Aorta (tissue), 5 donors: ENCODE results near the gene PNPT1. TPM values are rescaled to one million over a fixed set of nuclear protein-coding genes. Genes with fewer than 3 reads are reported as not detected.

ENCODE experiments used
- ATAC-seq: fragments of 200-7000 bp; cut with Tn5 transposase; one replicate; pipeline ENCODE4 v1.9.1; 2022; ENCODE audit warnings: moderate library complexity; ENCODE audit not compliant: low FRiP score
- DNase-seq, 2 donors: peaks; one replicate each; pipeline ENCODE4 v3.0.0-alpha.2; 2020
- H3K27ac ChIP-seq, 2 donors: one replicate each; pipeline ENCODE4 v1.5.1; 2013; ENCODE audit warnings: low read length in 2 of 2, mild to moderate bottlenecking in 2 of 2, moderate library complexity in 2 of 2, control low read depth in 1 of 2, inconsistent platforms in 1 of 2, low read depth in 1 of 2
- H3K27me3 ChIP-seq, 2 donors: one replicate each; pipeline ENCODE4 v1.6.1; 2013; ENCODE audit warnings: control low read depth in 1 of 2, low read length in 1 of 2, mild to moderate bottlenecking in 1 of 2, moderate library complexity in 1 of 2; ENCODE audit not compliant: insufficient read depth in 2 of 2, control insufficient read depth in 1 of 2
- H3K36me3 ChIP-seq, 2 donors: one replicate each; pipeline ENCODE4 v1.6.1; 2013; ENCODE audit warnings: control low read depth in 1 of 2, low read length in 1 of 2, mild to moderate bottlenecking in 1 of 2; ENCODE audit not compliant: insufficient read depth in 2 of 2, control insufficient read depth in 1 of 2
- H3K4me1 ChIP-seq, 2 donors: one replicate each; pipeline ENCODE4 v1.6.1; 2013; ENCODE audit warnings: low read length in 2 of 2, control low read depth in 1 of 2, mild to moderate bottlenecking in 1 of 2, moderate library complexity in 1 of 2; ENCODE audit not compliant: insufficient read depth in 2 of 2, control insufficient read depth in 1 of 2
- H3K4me3 ChIP-seq, 2 donors: one replicate each; pipeline ENCODE4 v1.5.1; 2013; ENCODE audit warnings: low read length in 2 of 2, control low read depth in 1 of 2, mild to moderate bottlenecking in 1 of 2
- H3K9me3 ChIP-seq: one replicate; pipeline ENCODE4 v1.6.1; 2013; ENCODE audit warnings: mild to moderate bottlenecking, low read length; ENCODE audit not compliant: control insufficient read depth
- WGBS, 2 donors: extraction: QIAGEN DNeasy Blood & Tissue Kit; methylation state at CpG; one replicate each; pipeline ENCODE4 v1.1.7; 2013; 5-methylcytosine and 5-hydroxymethylcytosine counted together
- intact Hi-C, 2 donors: fragments of 100-400 bp; cut with DNase I; formaldehyde crosslinking; loops; one replicate each; pipeline versions ENCODE4 v1.14.2 to v1.15.0; 2022
- polyA plus RNA-seq, 2 donors: library from polyadenylated mRNA; stranded (reverse); fragments of 200-250 nt; gene quantifications; one replicate each; pipeline ENCODE4 v1.2.3, GENCODE V29; 2013
- total RNA-seq, 2 donors: library from RNA; stranded (reverse); fragmentation: NEBNext Ultra II Directional; extraction: Animal tissue kit (Norgen Biotek cat#: 25700); gene quantifications; one replicate each; pipeline ENCODE4 v1.2.1, GENCODE V29; 2021
- donor health status: healthy with polysubstance abuse.
- donor health status: Bipolar disorder and iron deficiency.
- donor health status: DM: no; HTN: no; CAD: no.
- donor health status: DM: no; HTN: no; CAD: no.
- donor health status: DM: yes; HTN: yes; CAD: no.

The PNPT1 gene
- total and polyA plus RNA-seq, 4 donors = 5.4 to 20.7 (median 12.2) TPM

DNA sequence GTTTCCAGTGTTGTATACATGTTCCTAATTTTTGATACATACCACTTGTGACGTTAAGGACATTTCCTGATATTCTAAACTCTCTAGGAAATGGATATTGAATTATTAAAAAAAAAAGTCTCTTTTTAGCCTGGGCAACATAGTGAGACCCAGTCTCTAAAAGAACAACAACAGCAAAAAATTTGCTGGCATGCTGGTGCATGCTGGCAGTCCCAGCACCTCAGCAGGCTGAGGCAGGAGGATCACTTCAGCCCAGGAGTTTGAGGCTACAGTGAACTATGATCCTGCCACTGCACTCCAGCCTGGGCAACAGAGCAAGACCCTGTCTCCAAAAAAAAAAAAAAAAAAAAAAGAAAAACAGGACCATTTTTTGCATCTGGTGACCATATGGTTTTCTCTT is 65.7 kb downstream of the PNPT1 start:
- H3K9me3 ChIP-seq = no peaks in the 10 kb centered on the region
- H3K36me3 ChIP-seq = peaks cover 0 to 2% of the 10 kb centered on the region in 2 donors
- intact Hi-C loops = no loop called here
- WGBS, 2 donors = 89 to 93% methylated on average over 1 of the region's 1 CpG
- no peak overlapping the region for H3K27ac ChIP-seq
- no peaks in the 10 kb centered on the region for H3K27me3 ChIP-seq
- no peak overlapping the region for H3K4me3 ChIP-seq
- DNase-seq = no peak
- ATAC-seq = no peak
- peaks cover 2% of the 10 kb centered on the region in 2 donors for H3K4me1 ChIP-seq

DNA sequence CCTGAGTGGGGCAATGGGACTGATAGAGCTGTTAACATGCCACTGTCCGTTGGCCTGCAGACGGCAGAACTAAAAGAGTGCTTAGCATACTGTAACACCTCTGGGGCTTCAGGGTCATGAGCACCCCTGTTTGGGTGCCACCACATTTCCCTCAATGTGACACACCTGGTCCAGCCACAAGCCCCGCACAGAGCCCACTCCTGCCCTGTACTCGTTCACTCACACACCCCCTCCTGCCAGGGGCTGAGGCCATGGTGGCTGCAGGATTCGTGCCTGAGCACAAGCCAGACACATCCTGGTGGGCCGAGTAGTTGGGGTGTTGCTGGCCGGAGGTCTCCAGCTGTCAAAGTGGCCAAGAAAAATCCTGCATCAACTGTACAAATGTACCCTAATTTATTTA is 71.8 kb downstream of the PNPT1 start:
- H3K4me3 ChIP-seq = no peak overlapping the region
- peaks cover 2 to 6% of the 10 kb centered on the region in 2 donors for H3K4me1 ChIP-seq
- intact Hi-C loops = no loop called here
- WGBS, 2 donors = 88 to 89% methylated on average over 7 of the region's 7 CpGs
- no peak for DNase-seq
- no peak overlapping the region for H3K27ac ChIP-seq
- no peak for ATAC-seq
- peaks cover 0 to 2% of the 10 kb centered on the region in 2 donors for H3K36me3 ChIP-seq
- no peaks in the 10 kb centered on the region for H3K9me3 ChIP-seq
- no peaks in the 10 kb centered on the region for H3K27me3 ChIP-seq

DNA sequence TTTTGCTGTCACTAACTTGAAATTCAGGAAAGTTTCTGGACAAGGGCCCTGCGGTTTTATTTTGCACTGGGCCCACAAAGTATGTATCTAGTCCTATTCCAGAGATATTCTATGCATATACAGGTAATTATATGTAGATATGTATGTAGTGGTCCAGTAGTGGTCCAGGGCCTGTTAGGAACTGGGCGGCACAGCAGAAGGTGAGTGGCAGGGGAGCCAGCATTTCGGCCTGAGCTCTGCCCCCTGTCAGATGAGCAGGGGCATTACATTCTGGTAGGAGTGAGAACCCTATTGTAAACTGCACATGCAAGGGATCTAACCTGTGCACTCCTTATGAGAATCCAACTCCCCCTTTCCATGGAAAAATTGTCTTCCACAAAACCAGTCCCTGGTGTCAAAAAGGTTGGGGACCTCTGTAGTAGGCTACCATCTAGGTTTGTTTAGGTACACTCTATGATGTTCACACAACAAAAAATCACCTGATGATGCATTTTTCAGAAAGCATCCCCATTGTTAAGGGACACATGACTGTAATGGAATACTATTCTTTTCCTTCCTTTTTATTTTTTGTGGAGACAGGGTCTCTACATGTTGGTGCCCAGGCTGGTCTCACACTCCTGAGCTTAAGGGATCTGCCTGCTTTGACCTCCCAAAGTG is 73.4 kb downstream of the PNPT1 start:
- Histone ChIP-seq H3K4me3 (no peak overlapping the region), H3K9me3 (no peaks in the 10 kb centered on the region), H3K27ac (no peak overlapping the region), H3K4me1 (peaks cover 2 to 6% of the 10 kb centered on the region in 2 donors), H3K27me3 (no peaks in the 10 kb centered on the region), H3K36me3 (no peaks in the 10 kb centered on the region)
- ATAC-seq = no peak
- DNase-seq = no peak
- WGBS, 2 donors = 76 to 85% methylated on average over 3 of the region's 3 CpGs
- intact Hi-C loops = no loop called here

DNA sequence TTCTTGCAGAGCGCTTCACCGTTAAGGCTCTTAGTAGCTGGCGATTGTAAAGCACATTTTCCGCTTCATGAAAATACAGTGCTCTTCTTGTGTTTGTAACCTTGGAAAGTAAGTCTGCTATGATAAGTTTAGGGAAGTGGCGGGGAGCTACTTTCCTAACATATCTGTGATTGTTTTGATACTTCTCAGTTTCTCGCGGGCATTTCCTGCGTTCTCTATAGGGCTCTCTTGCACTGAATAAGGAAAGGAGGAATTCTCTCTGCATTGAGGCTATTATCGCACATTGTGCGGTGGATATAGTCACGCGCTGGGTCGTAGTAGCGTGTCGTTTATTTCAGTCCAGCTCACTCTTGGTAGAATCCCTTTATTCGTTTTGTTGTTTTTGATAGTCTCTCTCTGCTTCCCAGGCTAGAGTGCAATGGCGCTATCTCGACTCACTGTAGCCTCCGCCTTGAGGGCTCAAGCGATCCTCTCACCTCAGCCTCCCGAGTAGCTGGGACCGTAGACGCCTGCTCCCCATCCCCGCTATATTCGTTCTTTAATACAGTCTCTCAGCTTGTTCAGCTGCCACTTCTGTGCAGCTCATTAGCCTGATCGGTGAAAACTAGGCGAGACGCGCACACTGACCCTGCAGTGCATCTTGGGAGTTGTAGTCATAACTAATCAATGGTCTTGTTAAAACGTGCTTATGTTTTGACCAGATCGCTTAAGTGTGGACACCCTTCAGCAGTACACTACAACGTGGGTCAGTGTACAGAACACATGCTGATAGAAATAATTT is 75.2 kb downstream of the PNPT1 start:
- Histone ChIP-seq H3K27me3 (no peaks in the 10 kb centered on the region), H3K27ac (peak overlapping the region; percentile 93 to 95), H3K4me1 (peaks cover 0 to 4% of the 10 kb centered on the region in 2 donors), H3K4me3 (peak overlapping the region; percentile 97 to 100), H3K9me3 (no peaks in the 10 kb centered on the region), H3K36me3 (no peaks in the 10 kb centered on the region)
- DNase-seq (peak; percentile 66 to 80), ATAC-seq (peak; percentile 51)
- intact Hi-C loops = loop anchor here in 1 of 2 donors (5.0 kb wide), 1 partner anchor 36 kb away; no protein-coding TSS in a partner anchor
- 0% methylated on average over 32 of the region's 32 CpGs for WGBS, 2 donors

DNA sequence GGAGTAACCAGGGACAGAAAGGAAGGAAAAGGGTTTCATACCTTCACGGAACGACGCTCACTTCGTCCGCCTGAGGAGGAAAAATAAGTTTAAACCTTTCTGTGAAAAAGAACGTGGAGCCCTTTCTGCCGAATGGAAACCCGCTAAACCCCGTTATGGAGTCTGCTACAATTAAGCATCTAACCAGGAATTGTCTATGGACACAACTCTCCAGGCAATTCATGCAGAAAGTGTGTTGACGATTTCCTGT is 75.7 kb downstream of the PNPT1 start:
- peak overlapping the region; percentile 93 to 95 for H3K27ac ChIP-seq
- WGBS, 2 donors = 0 to 1% methylated on average over 10 of the region's 10 CpGs

DNA sequence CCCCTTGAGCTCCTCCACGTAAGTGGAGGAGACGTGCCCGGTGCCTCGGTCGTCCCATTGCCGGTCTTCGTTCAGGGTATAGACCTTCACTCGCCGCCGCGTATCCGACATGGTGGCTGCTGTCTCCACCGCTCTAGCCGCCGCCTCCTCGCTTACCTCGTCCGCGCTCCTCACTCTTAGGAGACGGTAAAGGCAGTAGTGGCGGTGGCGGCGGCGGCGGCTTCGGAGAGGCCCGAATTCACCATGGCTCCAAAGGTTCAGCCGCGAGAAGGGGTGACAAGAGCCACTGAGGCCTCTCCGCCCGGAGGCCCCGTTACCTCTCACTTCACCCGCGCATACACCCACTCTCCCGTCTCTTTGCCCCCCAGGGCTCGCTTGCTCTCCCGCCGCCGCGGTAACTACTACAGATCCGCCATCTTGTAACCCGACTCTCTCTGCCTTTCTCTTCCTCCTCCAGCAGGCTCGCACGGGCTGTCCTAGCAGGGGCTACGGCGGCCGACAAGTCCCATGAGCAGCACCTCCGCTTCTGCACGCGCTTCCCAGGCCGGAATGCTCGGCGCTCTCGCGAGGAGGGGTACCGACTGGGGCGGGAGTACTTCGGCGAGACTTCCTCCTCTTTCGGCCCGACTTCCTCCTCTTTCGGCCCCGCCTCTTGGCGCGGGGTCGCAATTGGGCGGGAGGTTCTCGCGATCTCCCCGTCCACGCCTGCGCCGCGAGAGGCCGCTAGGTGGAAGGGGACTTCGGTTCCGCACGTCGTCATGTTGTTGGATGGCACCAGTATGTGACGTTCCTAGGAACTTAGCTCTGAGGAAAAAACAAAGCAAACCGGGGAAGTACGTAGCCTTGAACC is 76.2 kb downstream of the PNPT1 start, which contains the start of gene PPP4R3B:
Gene PPP4R3B, minus strand, starts transcription at position 448 of the 850 bp plus-strand sequence. Its CDS starts 337 bp downstream, at position 111.
- intact Hi-C loops = loop anchor here in 1 of 2 donors (1.0 to 5.0 kb wide), 2 partner anchors 35 to 98 kb away; partner anchors contain the start of gene CFAP36
- 0% methylated on average over 78 to 82 of the region's 82 CpGs for WGBS, 2 donors
- peak; percentile 100 for ATAC-seq

More for the DNA sequence above, 75.7 kb downstream of the PNPT1 start:
- Histone ChIP-seq H3K36me3 (no peaks in the 10 kb centered on the region), H3K27me3 (no peaks in the 10 kb centered on the region), H3K9me3 (no peaks in the 10 kb centered on the region), H3K4me1 (peaks cover 0 to 4% of the 10 kb centered on the region in 2 donors), H3K4me3 (peak overlapping the region; percentile 97 to 100)
- DNase-seq (no peak), ATAC-seq (no peak)
- intact Hi-C loops = loop anchor here in 1 of 2 donors (5.0 kb wide), 1 partner anchor 36 kb away; no protein-coding TSS in a partner anchor

DNA sequence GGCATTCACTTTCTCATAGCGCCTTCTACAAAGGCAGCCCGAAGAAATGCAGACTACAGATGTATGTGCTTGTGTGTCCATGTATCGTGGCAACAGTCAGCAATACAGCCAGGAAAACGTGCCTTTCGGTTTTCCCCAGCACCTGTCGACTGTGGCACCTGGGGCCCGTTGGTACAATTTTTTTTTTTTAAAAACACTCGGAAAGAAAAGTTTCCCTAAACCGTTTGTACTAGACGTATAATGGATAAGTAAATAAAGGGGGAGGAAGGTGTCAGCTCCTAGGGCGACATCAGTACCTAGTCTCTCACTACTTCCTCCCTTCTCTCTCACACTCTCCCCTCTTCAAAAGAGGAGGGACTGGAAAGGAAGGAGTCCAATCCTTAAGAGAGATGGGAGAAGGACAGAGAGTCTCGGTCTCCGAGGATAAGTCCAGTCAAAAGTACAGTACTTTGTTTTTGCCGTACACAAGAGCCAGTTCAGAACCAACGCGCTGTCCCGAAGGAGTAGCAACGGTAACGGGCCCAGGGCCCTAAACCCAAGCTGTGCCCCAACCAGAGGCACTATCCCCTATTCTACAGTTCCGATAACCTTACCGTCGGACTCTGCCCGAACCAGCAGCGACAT is 77.0 kb downstream of the PNPT1 start:
- Histone ChIP-seq H3K36me3 (no peaks in the 10 kb centered on the region), H3K4me1 (peaks cover 0 to 4% of the 10 kb centered on the region in 2 donors), H3K27me3 (no peaks in the 10 kb centered on the region), H3K27ac (peak overlapping the region; percentile 33 to 38), H3K4me3 (peak overlapping the region; percentile 69 to 71), H3K9me3 (no peaks in the 10 kb centered on the region)
- WGBS, 2 donors = 0 to 1% methylated on average over 24 of the region's 24 CpGs
- intact Hi-C loops = loop anchor here in 1 of 2 donors (1.0 to 5.0 kb wide), 2 partner anchors 34 to 97 kb away; partner anchors contain the start of gene CFAP36
- no peak for DNase-seq
- ATAC-seq = peak; percentile 0

More for the DNA sequence above, 76.2 kb downstream of the PNPT1 start, which contains the start of gene PPP4R3B:
- peak within 1 kb of the TSS; percentile 93 to 95 for H3K27ac ChIP-seq
- H3K4me3 ChIP-seq = peak within 1 kb of the TSS; percentile 97 to 100
- DNase-seq = peak; percentile 100
- peaks cover 0 to 4% of the 10 kb centered on the region in 2 donors for H3K4me1 ChIP-seq
- H3K27me3 ChIP-seq = no peaks in the 10 kb centered on the region
- no peaks in the 10 kb centered on the region for H3K9me3 ChIP-seq
- no peaks in the 10 kb centered on the region for H3K36me3 ChIP-seq

DNA sequence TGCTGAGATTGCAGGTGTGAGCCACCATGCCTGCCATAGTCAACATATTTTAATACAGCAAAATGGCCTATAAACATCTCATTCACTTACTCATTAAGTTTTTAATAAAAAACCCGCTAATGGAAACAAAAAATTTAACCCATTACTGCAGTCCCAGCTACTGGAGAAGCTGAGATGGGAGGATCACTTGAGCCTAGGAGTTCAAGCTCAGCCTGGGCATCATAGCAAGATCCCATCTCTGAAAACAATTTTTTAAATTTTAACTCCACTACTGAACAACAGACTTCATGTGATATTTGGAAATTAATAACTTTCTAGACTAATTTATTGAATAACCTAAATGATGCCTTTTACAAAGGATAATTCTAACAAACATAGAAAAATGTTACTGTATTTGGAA is 81.6 kb downstream of the PNPT1 start:
- H3K9me3 ChIP-seq = no peaks in the 10 kb centered on the region
- H3K27me3 ChIP-seq = no peaks in the 10 kb centered on the region
- H3K4me3 ChIP-seq = no peak overlapping the region
- no peak overlapping the region for H3K27ac ChIP-seq
- no peaks in the 10 kb centered on the region for H3K36me3 ChIP-seq
- H3K4me1 ChIP-seq = peaks cover 0 to 2% of the 10 kb centered on the region in 2 donors
- no peak for ATAC-seq
- intact Hi-C loops = no loop called here
- WGBS, 2 donors = 94 to 95% methylated on average over 1 of the region's 1 CpG
- DNase-seq = no peak
